ENCODE data around the gene CTIF.

GRCh38 chr18:48719974-48720654, 181.3 kb downstream of the CTIF start:
- TF ChIP-seq POLR2AphosphoS5 (IDR thresholded peaks at IDR 0.05; ENCODE audit: borderline replicate concordance, low read depth, low read length) (no peak), EZH2 (IDR thresholded peaks at IDR 0.05) (no peak), FOXP2 (optimal IDR thresholded peaks at IDR 0.05; ENCODE audit: control extremely low read depth, extremely low read length, insufficient read depth) (no peak)
